GM19463 (cell line): ENCODE results near the gene NBAS.
"Not testable (repeated sequence)": the region's sequence is repeated elsewhere in the genome, so short reads cannot be mapped to it uniquely, and the experiment has no call there.

Source experiments
- ATAC-seq: cut with Tn5 transposase; IDR thresholded peaks from one replicate; pipeline ENCODE4 v1.9.1; 2021; ENCODE audit warnings: mild to moderate bottlenecking, moderate library complexity; ENCODE audit not compliant: unreplicated experiment

NBAS gene

DNA sequence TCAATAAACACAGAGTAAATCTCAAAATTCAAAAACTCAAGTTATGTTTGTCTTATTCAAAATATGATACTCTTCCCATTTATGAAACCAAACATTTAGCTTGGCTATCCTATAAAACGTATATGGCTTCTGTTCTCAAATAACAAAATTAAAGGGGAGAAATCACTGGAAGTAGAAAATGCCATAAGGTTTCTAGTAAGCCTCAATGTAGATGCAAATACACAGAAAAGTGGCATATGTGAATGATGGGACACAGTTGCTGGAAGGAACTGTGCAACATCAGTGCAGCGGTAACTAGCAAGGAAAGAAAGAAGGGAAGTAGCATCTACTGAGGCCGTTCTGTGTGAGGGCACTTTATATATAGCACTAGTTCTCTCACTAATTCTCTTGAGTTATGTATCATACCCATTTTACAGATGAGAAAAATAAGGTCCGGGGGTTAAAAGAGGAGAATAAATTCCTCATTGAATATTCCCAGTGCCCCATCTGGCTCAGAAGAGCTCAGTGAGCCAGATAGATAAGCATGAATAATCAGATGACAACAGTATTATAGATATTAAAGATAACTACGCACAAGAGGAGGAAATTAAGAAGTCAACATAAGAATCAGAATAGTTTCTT is 27.2 kb downstream of the NBAS start:
- no peak for ATAC-seq

- ATAC-seq, result no peak
Measured at GRCh38 chr2:15532996-15533395, 28.1 kb downstream of the NBAS start.

- ATAC-seq, result no peak
Measured at GRCh38 chr2:15531095-15531854, 29.9 kb downstream of the NBAS start.

DNA sequence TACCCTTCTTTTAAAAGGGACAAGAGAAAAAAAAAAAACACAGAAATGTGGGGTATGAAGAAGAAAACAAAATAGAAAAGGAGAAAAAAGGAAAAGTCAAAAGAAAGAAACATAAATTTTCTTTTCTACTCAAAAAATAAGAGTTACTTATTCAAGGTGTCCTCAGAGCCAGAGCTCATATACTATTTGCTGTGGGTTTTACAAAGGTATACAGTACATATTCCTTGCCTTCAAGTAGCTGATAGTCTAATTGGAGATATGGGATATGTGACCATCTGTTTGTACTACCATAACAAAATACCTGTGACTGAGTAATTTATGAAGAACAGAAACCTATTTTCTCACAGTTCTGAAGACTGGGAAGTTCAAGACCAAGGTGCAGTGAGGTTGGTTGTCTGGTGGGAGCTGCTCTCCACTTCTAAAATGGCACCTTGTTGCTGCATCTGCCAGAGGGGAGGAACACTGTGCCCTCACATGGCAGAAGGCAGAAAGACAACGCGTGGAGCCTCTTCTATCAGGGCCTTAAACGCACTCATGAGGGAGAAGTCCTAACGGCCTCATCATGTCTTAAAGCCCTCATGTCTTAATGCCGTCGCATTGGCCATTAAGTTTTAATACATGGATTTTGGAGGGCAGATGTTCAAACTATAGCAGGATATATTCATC is 33.9 kb downstream of the NBAS start:
- no peak for ATAC-seq

GRCh38 chr2:15521641-15522181 is 39.4 kb downstream of the NBAS start:
- ATAC-seq, result no peak

DNA sequence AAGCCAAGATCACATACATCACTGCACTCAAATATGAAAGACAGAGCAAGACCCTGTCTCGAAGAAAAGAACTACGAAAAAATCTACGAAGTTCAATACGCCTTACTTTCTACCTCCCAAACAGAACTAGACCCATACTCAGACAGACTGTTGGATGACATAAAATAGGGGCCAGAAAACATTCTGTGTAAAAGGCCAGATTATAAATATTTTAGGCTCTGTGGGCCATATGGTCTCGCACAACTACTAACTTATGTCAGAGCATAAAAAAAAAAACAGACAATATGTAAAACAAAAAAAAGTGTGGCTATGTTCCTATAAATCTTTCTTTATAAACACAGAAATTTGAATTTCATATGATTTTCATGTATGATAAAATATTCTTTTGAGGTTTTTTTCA is 40.8 kb downstream of the NBAS start:
- no peak for ATAC-seq

DNA sequence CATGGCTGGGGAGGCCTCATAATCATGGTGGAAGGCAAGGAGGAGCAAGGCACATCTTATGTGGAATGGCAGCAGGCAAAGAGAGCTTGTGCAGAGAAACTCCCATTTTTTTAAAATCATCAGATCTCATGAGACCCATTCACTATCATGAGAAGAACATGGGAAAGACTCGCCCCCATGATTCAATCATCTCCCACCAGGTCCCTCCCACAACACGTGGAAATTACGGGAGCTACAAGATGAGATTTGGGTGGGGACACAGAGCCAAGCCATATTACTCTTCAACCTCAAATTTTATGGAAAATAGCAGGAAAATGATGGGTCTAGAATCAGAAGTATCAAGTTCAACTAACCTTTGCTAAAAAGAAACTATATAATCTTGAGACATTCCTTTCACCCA is 42.4 kb downstream of the NBAS start:
- ATAC-seq, result not testable (repeated sequence)

GRCh38 chr2:15517793-15518192 is 43.3 kb downstream of the NBAS start:
- ATAC-seq, result no peak

GRCh38 chr2:15511686-15512085 is 49.4 kb downstream of the NBAS start:
- peak; percentile 56 for ATAC-seq

GRCh38 chr2:15510552-15510951 is 50.6 kb downstream of the NBAS start:
- no peak for ATAC-seq

DNA sequence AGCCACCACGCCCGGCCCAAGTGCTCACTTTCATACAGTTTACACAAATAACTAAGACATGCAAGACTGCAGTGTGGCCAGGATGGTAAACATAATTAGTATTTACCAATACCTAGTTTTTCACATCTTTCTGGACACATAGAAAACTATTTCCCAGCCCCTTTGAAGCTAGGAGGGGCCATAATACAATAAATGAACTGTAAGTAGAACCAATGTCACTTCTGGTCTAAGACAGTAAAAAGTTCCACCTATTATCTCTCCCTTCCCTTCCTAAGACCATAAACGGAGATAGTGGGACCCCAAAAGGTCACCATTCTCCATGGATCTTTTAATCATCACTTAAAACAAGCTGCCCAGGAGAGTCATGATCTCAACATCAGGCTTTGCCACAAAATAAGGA is 51.0 kb downstream of the NBAS start:
- no peak for ATAC-seq

DNA sequence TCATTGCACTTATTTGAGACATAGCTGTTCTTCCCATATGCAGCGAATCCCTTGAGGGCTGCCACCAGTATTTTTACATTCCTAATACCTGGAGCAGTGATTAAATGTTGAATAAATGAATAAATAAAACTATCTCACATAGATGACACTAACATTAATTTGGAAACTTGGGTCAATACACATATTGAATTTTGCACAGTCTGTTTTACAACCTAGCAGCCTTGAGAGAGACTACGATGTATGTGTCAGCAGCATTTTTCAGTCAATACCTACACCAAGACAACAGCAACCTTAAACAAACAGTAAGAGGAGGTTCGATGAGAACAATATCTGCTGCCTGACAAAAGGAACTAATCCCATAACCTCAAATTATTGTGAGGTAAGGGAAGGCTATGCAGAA is 53.4 kb downstream of the NBAS start:
- ATAC-seq, result no peak

GRCh38 chr2:15507061-15507460 is 54.1 kb downstream of the NBAS start:
- no peak for ATAC-seq

DNA sequence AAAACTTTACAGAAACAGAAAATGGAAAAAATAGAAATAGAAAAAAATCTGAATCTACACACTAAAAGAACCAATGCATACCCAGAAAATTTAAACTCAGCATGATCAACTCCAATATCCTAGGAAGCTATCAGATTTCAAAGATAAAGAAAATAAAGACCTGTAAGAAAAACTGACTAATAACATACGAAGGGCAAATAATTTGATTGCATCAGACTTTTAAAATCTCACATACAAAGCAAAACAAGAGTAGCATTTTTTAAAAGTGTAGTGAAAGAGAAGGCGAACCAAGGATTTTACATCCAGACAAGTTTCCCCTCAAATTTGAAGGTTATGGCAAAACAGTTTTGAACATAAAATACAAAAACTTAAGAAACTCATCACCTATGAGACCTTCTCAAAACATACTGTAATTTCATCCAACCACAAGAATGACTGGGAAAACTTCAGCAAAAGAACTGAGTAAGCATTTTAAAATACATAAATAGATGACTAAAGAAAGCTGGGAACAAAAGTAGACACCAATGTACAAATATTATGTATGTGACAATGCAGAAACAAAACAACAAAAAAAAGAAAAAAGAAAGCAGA is 54.8 kb downstream of the NBAS start:
- no peak for ATAC-seq

- ATAC-seq, result no peak
Measured at GRCh38 chr2:15504882-15505663, 56.1 kb downstream of the NBAS start.

- not testable (repeated sequence) for ATAC-seq
Measured at GRCh38 chr2:15499251-15499650, 61.9 kb downstream of the NBAS start.

GRCh38 chr2:15498554-15498953 is 62.6 kb downstream of the NBAS start:
- ATAC-seq, result no peak

DNA sequence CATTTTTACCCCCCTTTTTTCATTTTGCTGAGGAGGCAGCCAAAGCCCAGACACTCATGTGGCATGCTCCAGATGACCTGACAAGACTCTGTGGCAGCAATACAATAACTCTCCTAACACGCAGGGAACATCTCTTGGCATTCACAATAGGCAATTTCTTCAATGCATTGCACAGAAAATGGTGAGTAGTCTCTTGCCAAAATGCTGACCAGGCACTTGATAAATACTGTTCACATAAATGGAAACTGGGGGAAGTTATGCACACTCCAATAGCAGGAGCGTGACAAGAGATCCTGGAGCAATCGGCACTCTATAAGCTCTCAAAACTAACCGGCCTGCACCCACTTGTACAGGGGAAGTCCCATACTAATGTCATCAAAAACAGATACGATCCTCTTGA is 66.3 kb downstream of the NBAS start:
- no peak for ATAC-seq

GRCh38 chr2:15492773-15493325 is 68.3 kb downstream of the NBAS start:
- no peak for ATAC-seq

DNA sequence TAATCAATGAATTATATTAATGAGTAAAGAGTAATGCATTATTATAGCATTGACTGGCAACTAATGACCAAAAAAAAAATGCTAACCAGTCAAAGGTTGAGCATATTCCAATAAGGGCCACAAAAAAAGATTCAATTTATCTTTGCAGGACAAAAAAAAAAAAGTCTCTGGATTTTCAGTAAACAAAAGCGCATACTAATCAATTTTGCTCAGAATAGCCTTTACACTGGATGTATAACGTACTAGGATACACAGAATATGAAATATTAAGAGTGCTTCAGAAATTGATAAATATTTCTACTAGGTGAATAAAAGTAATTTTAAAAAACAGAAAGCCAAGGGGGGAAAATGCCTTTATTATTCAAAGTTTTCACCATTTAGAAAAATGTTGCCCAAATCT is 74.4 kb downstream of the NBAS start:
- ATAC-seq, result no peak
